ENCODE results near the gene LYSMD3.

Gene LYSMD3

DNA sequence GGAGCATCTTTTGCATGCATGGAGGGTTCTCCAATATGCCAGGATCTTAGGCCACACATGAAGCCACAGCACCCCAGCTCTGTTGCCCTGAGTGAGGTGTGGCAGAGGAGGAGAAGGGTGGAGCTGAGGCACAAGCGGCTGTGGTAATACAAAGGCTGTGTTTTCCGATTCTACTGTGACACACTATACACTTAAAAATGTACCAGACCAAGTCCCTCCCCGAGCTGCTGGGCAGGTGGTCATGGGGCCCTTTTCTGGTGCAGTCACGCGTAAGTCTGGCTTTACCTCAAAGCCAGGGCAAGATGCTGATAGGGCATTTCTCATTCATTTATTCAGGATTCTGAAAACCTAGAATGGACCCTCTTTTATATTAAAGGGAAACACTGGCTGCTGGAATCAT, 33.0 kb upstream of the LYSMD3 start:
- Histone ChIP-seq H3K9me3 (ENCODE audit: insufficient read depth, low read length) (no peaks in the 10 kb centered on the region), H3K4me1 (ENCODE audit: low read length) (no peaks in the 10 kb centered on the region), H3K79me2 (ENCODE audit: low read length) (no peaks in the 10 kb centered on the region), H4K20me1 (ENCODE audit: insufficient read depth, low read length) (no peaks in the 10 kb centered on the region), H3K9ac (ENCODE audit: low read length) (no peak overlapping the region), H3K4me3 (ENCODE audit: low read length) (no peak overlapping the region), H3K4me2 (ENCODE audit: low read length) (no peak overlapping the region), H3K27me3 (ENCODE audit: low read depth, low read length) (no peaks in the 10 kb centered on the region), H3K36me3 (replicated peaks; ENCODE audit: low read depth, low read length) (no peaks in the 10 kb centered on the region), H3K27ac (ENCODE audit: low read length) (no peak overlapping the region), H2AFZ (ENCODE audit: low read depth, low read length) (no peak overlapping the region)
- no peak for TF ChIP-seq EZH2phosphoT487 (IDR thresholded peaks at IDR 0.05; ENCODE audit: low read depth)
- TF ChIP-seq CTCF (IDR thresholded peaks at IDR 0.05; ENCODE audit: low read depth, low read length): no peak

DNA sequence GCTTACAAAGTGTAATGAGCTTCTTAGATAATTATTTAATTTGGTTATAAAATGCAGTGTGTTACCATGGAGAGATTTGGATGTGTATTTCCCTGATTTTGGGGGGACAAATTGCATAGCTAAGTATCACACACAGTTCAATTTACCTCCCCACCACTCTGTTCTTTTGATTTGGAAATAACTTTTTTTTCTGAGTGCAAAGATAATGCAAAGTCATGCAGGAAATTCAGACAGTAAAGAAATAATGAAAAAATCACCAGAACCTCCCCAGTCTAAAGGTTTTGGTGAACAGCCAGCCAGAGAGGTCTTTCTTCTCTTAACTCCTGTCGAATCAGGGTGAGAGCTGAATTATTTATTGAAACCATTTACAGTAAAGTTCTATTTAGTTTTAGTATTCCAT, 32.4 kb upstream of the LYSMD3 start:
- Histone ChIP-seq H3K79me2 (ENCODE audit: low read length) (no peaks in the 10 kb centered on the region), H3K9ac (ENCODE audit: low read length) (no peak overlapping the region), H3K4me3 (ENCODE audit: low read length) (no peak overlapping the region), H3K36me3 (replicated peaks; ENCODE audit: low read depth, low read length) (no peaks in the 10 kb centered on the region), H3K27me3 (ENCODE audit: low read depth, low read length) (no peaks in the 10 kb centered on the region), H3K4me2 (ENCODE audit: low read length) (no peak overlapping the region), H2AFZ (ENCODE audit: low read depth, low read length) (no peak overlapping the region), H4K20me1 (ENCODE audit: insufficient read depth, low read length) (no peaks in the 10 kb centered on the region), H3K9me3 (ENCODE audit: insufficient read depth, low read length) (no peaks in the 10 kb centered on the region), H3K4me1 (ENCODE audit: low read length) (no peaks in the 10 kb centered on the region), H3K27ac (ENCODE audit: low read length) (no peak overlapping the region)
- TF ChIP-seq EZH2phosphoT487 (IDR thresholded peaks at IDR 0.05; ENCODE audit: low read depth) (no peak), CTCF (IDR thresholded peaks at IDR 0.05; ENCODE audit: low read depth, low read length) (no peak)

- no peak overlapping the region for H3K4me2 ChIP-seq (ENCODE audit: low read length)
- H3K36me3 ChIP-seq (replicated peaks; ENCODE audit: low read depth, low read length): no peaks in the 10 kb centered on the region
- H3K4me1 ChIP-seq (ENCODE audit: low read length): no peaks in the 10 kb centered on the region
- H3K4me3 ChIP-seq (ENCODE audit: low read length): no peak overlapping the region
- H2AFZ ChIP-seq (ENCODE audit: low read depth, low read length): no peak overlapping the region
- H3K9ac ChIP-seq (ENCODE audit: low read length): no peak overlapping the region
- no peaks in the 10 kb centered on the region for H3K9me3 ChIP-seq (ENCODE audit: insufficient read depth, low read length)
- no peak overlapping the region for H3K27ac ChIP-seq (ENCODE audit: low read length)
- TF ChIP-seq EZH2phosphoT487 (IDR thresholded peaks at IDR 0.05; ENCODE audit: low read depth) (no peak), CTCF (IDR thresholded peaks at IDR 0.05; ENCODE audit: low read depth, low read length) (no peak)
- H3K27me3 ChIP-seq (ENCODE audit: low read depth, low read length): 0 out of 2 replicates have a peak, but pooled peaks cover 5% of the 10 kb centered on the region
- no peaks in the 10 kb centered on the region for H4K20me1 ChIP-seq (ENCODE audit: insufficient read depth, low read length)
- no peaks in the 10 kb centered on the region for H3K79me2 ChIP-seq (ENCODE audit: low read length)
Measured at GRCh38 chr5:90560771-90561170, 31.4 kb upstream of the LYSMD3 start.

GRCh38 chr5:90558344-90559192, 29.2 kb upstream of the LYSMD3 start, which contains the start of gene ADGRV1:
Gene ADGRV1, plus strand, starts transcription at chr5:90558797. Its CDS starts 99 bp downstream, at chr5:90558896.
- Histone ChIP-seq H2AFZ (ENCODE audit: low read depth, low read length) (no peak within 1 kb of the TSS), H3K9me3 (ENCODE audit: insufficient read depth, low read length) (no peaks in the 10 kb centered on the region), H3K4me1 (ENCODE audit: low read length) (no peaks in the 10 kb centered on the region), H3K27ac (ENCODE audit: low read length) (no peak within 1 kb of the TSS), H3K4me3 (ENCODE audit: low read length) (no peak within 1 kb of the TSS), H4K20me1 (ENCODE audit: insufficient read depth, low read length) (no peaks in the 10 kb centered on the region), H3K27me3 (ENCODE audit: low read depth, low read length) (peaks cover 16% of the 10 kb centered on the region), H3K4me2 (ENCODE audit: low read length) (no peak within 1 kb of the TSS), H3K9ac (ENCODE audit: low read length) (no peak within 1 kb of the TSS), H3K36me3 (replicated peaks; ENCODE audit: low read depth, low read length) (no peaks in the 10 kb centered on the region), H3K79me2 (ENCODE audit: low read length) (no peaks in the 10 kb centered on the region)
- TF ChIP-seq CTCF (IDR thresholded peaks at IDR 0.05; ENCODE audit: low read depth, low read length) (no peak), EZH2phosphoT487 (IDR thresholded peaks at IDR 0.05; ENCODE audit: low read depth) (no peak)
